HepG2 (cell line): ENCODE measurements around the gene CCNQ. TPM values are rescaled to one million over a fixed set of nuclear protein-coding genes. Genes with fewer than 3 reads are reported as not detected.
A peak's percentile ranks its signal among the peaks of the same experiment; 100 is the strongest.

Experiments
- FLYWCH1 ChIP-seq: sonication (generic); formaldehyde crosslinking; IDR thresholded peaks from 2 replicates; pipeline ENCODE4 v1.8.1; 2023; ENCODE audit warnings: mild to moderate bottlenecking, missing genetic modification reagents
- FOSL1 ChIP-seq: sonication (generic); formaldehyde crosslinking; IDR thresholded peaks from 2 replicates; pipeline ENCODE4 v1.9.0; 2021; ENCODE audit warnings: missing genetic modification reagents, borderline replicate concordance
- HOXA3 ChIP-seq: sonication (generic); formaldehyde crosslinking; IDR thresholded peaks from 2 replicates; pipeline ENCODE4 v1.5.0; 2020; ENCODE audit warnings: missing genetic modification reagents
- JUNB ChIP-seq: sonication (generic); formaldehyde crosslinking; IDR thresholded peaks from 2 replicates; pipeline ENCODE4 v1.8.0; 2022; ENCODE audit warnings: missing genetic modification reagents, mild to moderate bottlenecking, borderline replicate concordance
- MAFF ChIP-seq: IDR thresholded peaks from 2 replicates; pipeline ENCODE4 v1.6.1; 2011; ENCODE audit warnings: low read depth, low read length, improper control_type of control experiment
- MATR3 ChIP-seq: sonication (generic); formaldehyde crosslinking; IDR thresholded peaks from 2 replicates; pipeline ENCODE4 v1.4.0; 2020; ENCODE audit warnings: missing genetic modification reagents
- MEF2D ChIP-seq: sonication (generic); formaldehyde crosslinking; IDR thresholded peaks from 2 replicates; pipeline ENCODE4 v1.5.1; 2020; ENCODE audit warnings: mild to moderate bottlenecking, missing genetic modification reagents
- MXD4 ChIP-seq: IDR thresholded peaks from 2 replicates; pipeline ENCODE4 v1.6.1; 2016; ENCODE audit warnings: mild to moderate bottlenecking, missing biosample characterization, missing genetic modification reagents
- NFIB ChIP-seq: sonication (generic); formaldehyde crosslinking; IDR thresholded peaks from 2 replicates; pipeline ENCODE4 v1.9.0; 2021; ENCODE audit warnings: missing genetic modification reagents, mild to moderate bottlenecking, borderline replicate concordance
- SOX6 ChIP-seq, 2 experiments: fragments of 450-650 bp in 1 of 2; sonication (generic) in 1 of 2; formaldehyde crosslinking in 1 of 2; IDR thresholded peaks; 2 replicates each; pipeline versions ENCODE4 v1.4.0 to v1.6.1; 2017 to 2020; ENCODE audit warnings: antibody characterized with exemption in 1 of 2, mild to moderate bottlenecking in 1 of 2, missing genetic modification reagents in 1 of 2
- ZBTB3 ChIP-seq: sonication (generic); formaldehyde crosslinking; IDR thresholded peaks from 2 replicates; pipeline ENCODE4 v1.4.0; 2020; ENCODE audit warnings: low read depth, mild to moderate bottlenecking, moderate library complexity, missing genetic modification reagents, borderline replicate concordance
- ZBTB7A ChIP-seq: sonication (generic); formaldehyde crosslinking; IDR thresholded peaks from 2 replicates; pipeline ENCODE4 v1.8.0; 2022; ENCODE audit warnings: mild to moderate bottlenecking, missing genetic modification reagents
- ZFAT ChIP-seq: sonication (generic); formaldehyde crosslinking; conservative IDR thresholded peaks from 2 replicates; pipeline ENCODE4 v1.8.1; 2023; ENCODE audit warnings: missing genetic modification reagents, inconsistent platforms
- ZFX ChIP-seq: sonication (generic); formaldehyde crosslinking; IDR thresholded peaks from 2 replicates; pipeline ENCODE4 v1.4.0; 2020; ENCODE audit warnings: mild to moderate bottlenecking, low read depth, missing genetic modification reagents, moderate library complexity
- ZNF225 ChIP-seq: sonication (generic); formaldehyde crosslinking; IDR thresholded peaks from 2 replicates; pipeline ENCODE4 v1.4.0; 2020; ENCODE audit warnings: mild to moderate bottlenecking, missing genetic modification reagents
- ZNF281 ChIP-seq: sonication (generic); formaldehyde crosslinking; IDR thresholded peaks from 2 replicates; pipeline ENCODE4 v1.4.0; 2020; ENCODE audit warnings: missing genetic modification reagents, borderline replicate concordance
- ZNF337 ChIP-seq: sonication (generic); formaldehyde crosslinking; IDR thresholded peaks from 2 replicates; pipeline ENCODE4 v1.5.1; 2020; ENCODE audit warnings: missing genetic modification reagents, low read depth, mild to moderate bottlenecking, borderline replicate concordance
- ZNF687 ChIP-seq: sonication (generic); formaldehyde crosslinking; IDR thresholded peaks from 2 replicates; pipeline ENCODE4 v1.5.1; 2020; ENCODE audit warnings: mild to moderate bottlenecking, missing genetic modification reagents, moderate library complexity
- ZNF691 ChIP-seq: sonication (generic); formaldehyde crosslinking; IDR thresholded peaks from 2 replicates; pipeline ENCODE4 v1.4.0; 2020; ENCODE audit warnings: missing genetic modification reagents, low read depth, mild to moderate bottlenecking, borderline replicate concordance
- ZNF772 ChIP-seq: sonication (generic); formaldehyde crosslinking; IDR thresholded peaks from 2 replicates; pipeline ENCODE4 v1.5.0; 2020; ENCODE audit warnings: mild to moderate bottlenecking, missing genetic modification reagents
- ZNF777 ChIP-seq: sonication (generic); formaldehyde crosslinking; IDR thresholded peaks from 2 replicates; pipeline ENCODE4 v1.4.0; 2020; ENCODE audit warnings: missing genetic modification reagents
- ZSCAN25 ChIP-seq: sonication (generic); formaldehyde crosslinking; IDR thresholded peaks from 2 replicates; pipeline ENCODE4 v1.8.0; 2022; ENCODE audit warnings: mild to moderate bottlenecking, missing genetic modification reagents
- polyA plus RNA-seq, 8 experiments: library from polyadenylated mRNA; depleted of rRNA in 3 of 8; stranded (reverse) in 7 of 8; unstranded in 1 of 8; fragments of >200 nt; fragmentation: Illumina TruSeq in 4 of 8; extraction: Trizol in 4 of 8; gene quantifications; 2 replicates each; pipeline versions ENCODE4 v1.2.1 to v1.2.3, GENCODE V29; 2011 to 2016; ENCODE audit warnings: low read depth in 4 of 8, missing spikeins in 1 of 8, mixed read lengths in 1 of 8; ENCODE audit not compliant: insufficient read depth in 1 of 8
- total RNA-seq, 5 experiments: library from RNA; depleted of rRNA; stranded (reverse); fragments of >200 nt; fragmentation: Illumina TruSeq; extraction: Trizol; gene quantifications; 2 replicates each; pipeline ENCODE4 v1.2.3, GENCODE V29; 2016; ENCODE audit warnings: low read depth in 1 of 5

CCNQ gene
- total and polyA plus RNA-seq, 2 of the 13 experiments (the other 11 are each of a cell fraction or from before 2014, with no cell fraction given) = 15.0 to 25.5 TPM

- TF ChIP-seq ZNF691 (CRISPR knock-in tag) = 0 out of 2 replicates have a peak, but pooled peaks have one; percentile 20
- TF ChIP-seq ZNF225 (CRISPR knock-in tag) = no peak
- no peak for TF ChIP-seq ZBTB3 (CRISPR knock-in tag)
- TF ChIP-seq MEF2D (CRISPR knock-in tag) = no peak
- TF ChIP-seq FOSL1 = no peak
- TF ChIP-seq ZBTB7A = no peak
- TF ChIP-seq MATR3 (CRISPR knock-in tag) = no peak
- TF ChIP-seq ZFAT (CRISPR knock-in tag) = no peak
- TF ChIP-seq SOX6 (IDR thresholded peaks at IDR 0.05) = no peak
- no peak for TF ChIP-seq SOX6 (CRISPR knock-in tag; IDR thresholded peaks at IDR 0.05)
- no peak for TF ChIP-seq MAFF
- peak; percentile 54; the same call in 1 of the 2 replicates for TF ChIP-seq ZNF281 (CRISPR knock-in tag)
- TF ChIP-seq ZSCAN25 (CRISPR knock-in tag) = no peak
- no peak for TF ChIP-seq ZNF772
- TF ChIP-seq ZFX = peak; percentile 69
- no peak for TF ChIP-seq MXD4
- no peak for TF ChIP-seq JUNB
- no peak for TF ChIP-seq ZNF777 (CRISPR knock-in tag)
- no peak for TF ChIP-seq ZNF337 (CRISPR knock-in tag)
- TF ChIP-seq NFIB (CRISPR knock-in tag) = no peak
- TF ChIP-seq HOXA3 = no peak
- TF ChIP-seq FLYWCH1 (CRISPR knock-in tag) = no peak
- peak; percentile 78 for TF ChIP-seq ZNF687
Measured at GRCh38 chrX:153625271-153626024, 26.5 kb upstream of the CCNQ start (continued).
